GM10248 (cell line): ENCODE data around the gene APOB.

Source experiments
- CTCF ChIA-PET: fragments of 300-600 bp; sonication (Branson Sonifier 250); formaldehyde crosslinking; extraction: SDS; loops from one replicate; lab custom pipeline; 2021; ENCODE audit warnings: antibody characterized with exemption; lab: Yijun Ruan, JAX
- POLR2A ChIA-PET: fragments of 350-650 bp; sonication (Branson Sonifier 250); formaldehyde crosslinking; extraction: SDS; loops from one replicate; lab custom pipeline; 2020; ENCODE audit warnings: antibody characterized with exemption; lab: Yijun Ruan, JAX
- DNase-seq: peaks from one replicate; pipeline ENCODE4 v3.0.0; 2012; ENCODE audit errors: extremely low spot score
- TF ChIP-seq, protein P1 (sequence below): IDR thresholded peaks from 2 replicates; pipeline ENCODE4 v1.5.1; 2012; ENCODE audit warnings: mild to moderate bottlenecking, low read depth; ENCODE audit errors: extremely low read depth, missing control alignments, control extremely low read depth

Gene APOB

DNA sequence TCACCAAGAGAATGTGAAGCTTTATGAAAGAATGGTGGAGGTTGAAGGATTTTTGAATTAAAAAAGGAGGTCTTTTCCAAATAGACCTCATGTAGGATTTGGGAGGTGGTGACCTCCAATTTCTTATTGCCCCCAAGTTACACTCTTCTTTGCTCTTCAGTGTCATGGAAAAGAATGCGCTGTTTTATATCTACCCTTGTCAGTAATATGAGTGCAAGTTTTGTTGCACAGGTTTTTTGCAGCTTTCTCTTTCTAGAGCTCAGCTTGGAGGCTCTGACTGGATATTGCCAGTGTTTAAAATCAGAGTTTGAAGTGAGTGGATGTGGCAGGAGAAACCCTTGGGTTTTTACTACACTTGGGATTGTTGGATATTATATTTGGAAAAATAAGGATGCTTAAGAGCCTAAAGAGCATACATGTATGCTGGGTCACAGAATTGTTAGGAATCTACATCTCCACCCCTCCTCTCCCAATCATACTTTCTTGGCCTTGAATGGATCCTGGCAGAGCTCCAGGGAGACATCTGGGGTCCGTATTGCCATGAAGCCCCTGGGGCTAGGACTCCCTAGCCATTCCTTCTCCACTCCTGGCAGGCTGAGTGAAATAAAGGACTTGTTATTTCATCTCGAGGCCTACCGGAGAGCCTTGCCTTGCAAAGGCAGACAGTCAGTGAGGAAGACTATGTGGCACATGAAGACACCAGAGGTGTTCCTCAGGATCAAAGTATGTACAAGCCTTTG lies 43.8 kb downstream of the APOB start:
- CTCF ChIA-PET, result interaction anchor here (0.9 to 1.9 kb wide), 5 partner anchors 8 to 39 kb away, joined by 3 to 5 read pairs (median 4); no protein-coding TSS in a partner anchor
- POLR2A ChIA-PET, result no interaction called here
- no peak for DNase-seq
- TF ChIP-seq, protein P1, sequence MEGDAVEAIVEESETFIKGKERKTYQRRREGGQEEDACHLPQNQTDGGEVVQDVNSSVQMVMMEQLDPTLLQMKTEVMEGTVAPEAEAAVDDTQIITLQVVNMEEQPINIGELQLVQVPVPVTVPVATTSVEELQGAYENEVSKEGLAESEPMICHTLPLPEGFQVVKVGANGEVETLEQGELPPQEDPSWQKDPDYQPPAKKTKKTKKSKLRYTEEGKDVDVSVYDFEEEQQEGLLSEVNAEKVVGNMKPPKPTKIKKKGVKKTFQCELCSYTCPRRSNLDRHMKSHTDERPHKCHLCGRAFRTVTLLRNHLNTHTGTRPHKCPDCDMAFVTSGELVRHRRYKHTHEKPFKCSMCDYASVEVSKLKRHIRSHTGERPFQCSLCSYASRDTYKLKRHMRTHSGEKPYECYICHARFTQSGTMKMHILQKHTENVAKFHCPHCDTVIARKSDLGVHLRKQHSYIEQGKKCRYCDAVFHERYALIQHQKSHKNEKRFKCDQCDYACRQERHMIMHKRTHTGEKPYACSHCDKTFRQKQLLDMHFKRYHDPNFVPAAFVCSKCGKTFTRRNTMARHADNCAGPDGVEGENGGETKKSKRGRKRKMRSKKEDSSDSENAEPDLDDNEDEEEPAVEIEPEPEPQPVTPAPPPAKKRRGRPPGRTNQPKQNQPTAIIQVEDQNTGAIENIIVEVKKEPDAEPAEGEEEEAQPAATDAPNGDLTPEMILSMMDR, result no peak

GRCh38 chr2:20998972-20999905 lies 44.6 kb downstream of the APOB start:
- POLR2A ChIA-PET, result interaction anchor here (0.5 kb wide), 1 partner anchor 233 kb away, joined by 3 read pairs; no protein-coding TSS in a partner anchor
- no peak for DNase-seq
- CTCF ChIA-PET, result interaction anchor here (0.9 to 1.9 kb wide), 5 partner anchors 9 to 38 kb away, joined by 3 to 5 read pairs (median 4); no protein-coding TSS in a partner anchor
- TF ChIP-seq, protein P1, result no peak

GRCh38 chr2:20997953-20998722 lies 45.7 kb downstream of the APOB start:
- CTCF ChIA-PET, result interaction anchor here (1.9 kb wide), 1 partner anchor 12 kb away, joined by 5 read pairs; no protein-coding TSS in a partner anchor
- DNase-seq, result no peak
- TF ChIP-seq, protein P1, result no peak
- POLR2A ChIA-PET, result interaction anchor here (0.5 kb wide), 1 partner anchor 234 kb away, joined by 3 read pairs; no protein-coding TSS in a partner anchor

GRCh38 chr2:20994130-20994529 lies 49.7 kb downstream of the APOB start:
- DNase-seq, result no peak
- CTCF ChIA-PET, result no interaction called here
- POLR2A ChIA-PET, result no interaction called here
- TF ChIP-seq, protein P1, result no peak

DNA sequence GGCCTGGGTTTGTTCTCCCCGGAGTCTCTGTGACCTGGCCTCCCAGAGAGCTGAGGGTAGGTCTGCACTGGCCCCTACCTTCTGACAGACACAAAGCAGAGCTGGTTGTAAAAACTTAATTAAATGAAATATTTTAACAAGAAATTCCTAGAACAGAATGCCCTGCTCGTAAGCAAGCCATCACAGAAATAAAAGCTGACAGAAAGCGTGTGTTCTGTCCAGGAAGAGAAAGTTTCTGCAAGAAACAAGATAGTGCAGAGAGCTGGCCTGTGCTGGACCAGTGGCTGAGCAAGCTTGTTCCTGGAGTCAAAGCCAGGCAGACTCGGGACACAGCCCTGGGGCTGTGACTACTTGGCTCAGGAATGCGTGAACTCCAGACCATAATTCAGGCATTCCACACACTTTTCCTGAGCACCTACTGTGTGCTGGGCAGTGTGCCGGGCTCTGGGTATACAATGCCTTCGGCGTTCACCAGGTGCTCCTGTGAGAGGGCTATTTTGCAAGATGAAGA lies 51.6 kb downstream of the APOB start:
- CTCF ChIA-PET, result interaction anchor here (0.8 kb wide), 1 partner anchor 33 kb away, joined by 3 read pairs; no protein-coding TSS in a partner anchor
- POLR2A ChIA-PET, result no interaction called here
- DNase-seq, result no peak
- TF ChIP-seq, protein P1, result no peak
